Astrocyte of the spinal cord (primary cell): ENCODE data around the gene ERCC2.

Experiments
- DNase-seq: peaks from one replicate; pipeline ENCODE4 v3.0.0; 2011; ENCODE audit warnings: low read depth, low spot score
- H3K4me3 ChIP-seq: 2 replicates; pipeline ENCODE4 v1.5.1; 2011; ENCODE audit warnings: low read depth, mild to moderate bottlenecking, low read length, moderate library complexity
- CTCF ChIP-seq: IDR thresholded peaks from 2 replicates; pipeline ENCODE4 v1.5.1; 2012; ENCODE audit warnings: low read depth, mild to moderate bottlenecking, low read length, inconsistent platforms
- in situ Hi-C: cut with HindIII; loops from 2 replicates; pipeline ENCODE4 v1.10.0; 2017; ENCODE audit warnings: low sequenced_read_pairs

ERCC2 gene

GRCh38 chr19:45406226-45407090 is 36.1 kb upstream of the ERCC2 start, which contains the start of gene POLR1G:
Gene POLR1G, plus strand, starts transcription at chr19:45406644. Its CDS starts 53 bp downstream, at chr19:45406697.
- in situ Hi-C loops: no loop called here
- peak within 1 kb of the TSS; percentile 86 for H3K4me3 ChIP-seq
- TF ChIP-seq CTCF: no peak
- peak; percentile 92 for DNase-seq

- in situ Hi-C loops: no loop called here
Observed at GRCh38 chr19:45405435-45406225, 35.3 kb upstream of the ERCC2 start.

GRCh38 chr19:45404557-45405434 is 34.4 kb upstream of the ERCC2 start, which contains the start of gene PPP1R13L:
Gene PPP1R13L, minus strand, starts transcription at chr19:45405069. Its CDS starts 6,751 bp downstream, at chr19:45398318.
- no peak for TF ChIP-seq CTCF
- peak within 1 kb of the TSS; percentile 86 for H3K4me3 ChIP-seq
- in situ Hi-C loops: no loop called here
- peak; percentile 87 for DNase-seq

More at GRCh38 chr19:45405435-45406225, 35.3 kb upstream of the ERCC2 start:
- no peak for TF ChIP-seq CTCF
- peak; percentile 92 for DNase-seq
- peak overlapping the region; percentile 86 for H3K4me3 ChIP-seq

GRCh38 chr19:45403781-45404556 is 33.6 kb upstream of the ERCC2 start:
- TF ChIP-seq CTCF: peak; percentile 69
- DNase-seq: peak; percentile 22
- peak overlapping the region; percentile 86 for H3K4me3 ChIP-seq
- in situ Hi-C loops: no loop called here

- in situ Hi-C loops: no loop called here
- no peak for TF ChIP-seq CTCF
- no peak for DNase-seq
- no peak overlapping the region for H3K4me3 ChIP-seq
Observed at GRCh38 chr19:45403272-45403671, 32.9 kb upstream of the ERCC2 start.
